NCI-H128 (cell line): ENCODE results near the gene GATM.
"Not testable (repeated sequence)": the region's sequence is repeated elsewhere in the genome, so short reads cannot be mapped to it uniquely, and the experiment has no call there.

Experiments
- DNase-seq: peaks from one replicate; lab custom pipeline; 2025; ENCODE audit not compliant: unreplicated experiment; lab: John Stamatoyannopoulos, UW

Gene GATM

GRCh38 chr15:45389351-45389750 is 11.0 kb upstream of the GATM start:
- DNase-seq, result no peak

GRCh38 chr15:45387380-45388007 is 9.2 kb upstream of the GATM start:
- DNase-seq, result no peak

- no peak for DNase-seq
Measured at GRCh38 chr15:45386974-45387373, 8.6 kb upstream of the GATM start.

GRCh38 chr15:45386420-45386819 is 8.1 kb upstream of the GATM start:
- DNase-seq, result no peak

- DNase-seq, result no peak
Measured at GRCh38 chr15:45385590-45385989, 7.2 kb upstream of the GATM start.

GRCh38 chr15:45384700-45385099 is 6.4 kb upstream of the GATM start:
- no peak for DNase-seq

- no peak for DNase-seq
Measured at GRCh38 chr15:45378913-45379262, 544 bp upstream of the GATM start.

GRCh38 chr15:45377609-45378148 is 665 bp downstream of the GATM start:
- no peak for DNase-seq

- no peak for DNase-seq
Measured at GRCh38 chr15:45376967-45377608, 1.3 kb downstream of the GATM start.

- DNase-seq, result no peak
Measured at GRCh38 chr15:45376300-45376928, 1.9 kb downstream of the GATM start.

GRCh38 chr15:45375836-45376235 is 2.5 kb downstream of the GATM start:
- no peak for DNase-seq

GRCh38 chr15:45373976-45374375 is 4.4 kb downstream of the GATM start:
- no peak for DNase-seq

GRCh38 chr15:45372041-45372995 is 6.0 kb downstream of the GATM start:
- DNase-seq, result no peak

GRCh38 chr15:45371546-45371945 is 6.8 kb downstream of the GATM start:
- no peak for DNase-seq

GRCh38 chr15:45370042-45370441 is 8.3 kb downstream of the GATM start:
- not testable (repeated sequence) for DNase-seq

- not testable (repeated sequence) for DNase-seq
Measured at GRCh38 chr15:45367222-45367621, 11.1 kb downstream of the GATM start.

GRCh38 chr15:45364271-45364670 is 14.1 kb downstream of the GATM start:
- DNase-seq, result no peak

- no peak for DNase-seq
Measured at GRCh38 chr15:45363801-45364200, 14.5 kb downstream of the GATM start.

- no peak for DNase-seq
Measured at GRCh38 chr15:45363334-45363733, 15.0 kb downstream of the GATM start.

GRCh38 chr15:45362419-45362818 is 15.9 kb downstream of the GATM start:
- no peak for DNase-seq

- DNase-seq, result no peak
Measured at GRCh38 chr15:45361878-45362277, 16.5 kb downstream of the GATM start.
